Brain microvascular endothelial cell (primary cell): Measurements from ENCODE around the gene SP110.

ENCODE experiments used
- DNase-seq: peaks from one replicate; pipeline ENCODE4 v3.0.0-alpha.2; 2020
- H3K27ac ChIP-seq: fragments of 250-450 bp; sonication (Bioruptor Pico); 2 replicates; pipeline ENCODE4 v1.5.1; 2020; ENCODE audit warnings: mild to moderate bottlenecking, moderate library complexity
- H3K27me3 ChIP-seq: fragments of 250-450 bp; sonication (Bioruptor Pico); replicated peaks from 2 replicates; pipeline ENCODE4 v1.5.1; 2020; ENCODE audit warnings: mild to moderate bottlenecking
- H3K36me3 ChIP-seq: fragments of 250-450 bp; sonication (Bioruptor Pico); replicated peaks from 2 replicates; pipeline ENCODE4 v1.5.1; 2020; ENCODE audit warnings: mild to moderate bottlenecking
- H3K4me3 ChIP-seq: 2 replicates; pipeline ENCODE4 v1.5.1; 2011; ENCODE audit warnings: low read depth, mild to moderate bottlenecking, control low read depth, low read length, moderate library complexity
- in situ Hi-C: cut with HindIII; loops from 2 replicates; pipeline ENCODE4 v1.10.0; 2017; ENCODE audit warnings: low sequenced_read_pairs, low pct_ligation_motif_present
- TF ChIP-seq, protein P1 (sequence below): IDR thresholded peaks from 2 replicates; pipeline ENCODE4 v1.5.1; 2011; ENCODE audit warnings: low read depth, mild to moderate bottlenecking, moderate library complexity, low read length, control low read depth, inconsistent platforms; ENCODE audit errors: missing control alignments

Gene SP110

DNA sequence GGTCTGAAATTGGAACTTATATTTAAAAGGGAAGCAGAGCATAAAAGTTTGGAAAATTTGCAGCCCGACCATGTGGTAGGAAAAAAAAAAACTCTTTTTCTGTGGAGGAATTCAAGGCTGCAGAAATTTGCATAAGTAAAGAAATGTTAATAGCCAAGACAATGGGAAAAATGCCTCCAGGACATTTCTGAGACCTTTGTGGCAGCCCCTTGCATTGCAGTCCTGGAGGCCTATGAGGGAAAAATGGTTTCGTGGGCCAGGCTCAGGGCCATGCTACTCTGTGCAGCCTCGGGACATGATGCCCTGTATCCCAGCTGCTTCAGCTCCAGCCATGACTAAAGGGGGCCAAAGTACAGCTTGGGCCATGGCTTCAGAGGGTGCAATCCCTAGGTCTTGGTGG lies 79.1 kb downstream of the SP110 start:
- H3K27ac ChIP-seq: no peak overlapping the region
- H3K27me3 ChIP-seq: no peaks in the 10 kb centered on the region
- no peak for DNase-seq
- in situ Hi-C loops: no loop called here
- no peak overlapping the region for H3K4me3 ChIP-seq
- TF ChIP-seq, protein P1, sequence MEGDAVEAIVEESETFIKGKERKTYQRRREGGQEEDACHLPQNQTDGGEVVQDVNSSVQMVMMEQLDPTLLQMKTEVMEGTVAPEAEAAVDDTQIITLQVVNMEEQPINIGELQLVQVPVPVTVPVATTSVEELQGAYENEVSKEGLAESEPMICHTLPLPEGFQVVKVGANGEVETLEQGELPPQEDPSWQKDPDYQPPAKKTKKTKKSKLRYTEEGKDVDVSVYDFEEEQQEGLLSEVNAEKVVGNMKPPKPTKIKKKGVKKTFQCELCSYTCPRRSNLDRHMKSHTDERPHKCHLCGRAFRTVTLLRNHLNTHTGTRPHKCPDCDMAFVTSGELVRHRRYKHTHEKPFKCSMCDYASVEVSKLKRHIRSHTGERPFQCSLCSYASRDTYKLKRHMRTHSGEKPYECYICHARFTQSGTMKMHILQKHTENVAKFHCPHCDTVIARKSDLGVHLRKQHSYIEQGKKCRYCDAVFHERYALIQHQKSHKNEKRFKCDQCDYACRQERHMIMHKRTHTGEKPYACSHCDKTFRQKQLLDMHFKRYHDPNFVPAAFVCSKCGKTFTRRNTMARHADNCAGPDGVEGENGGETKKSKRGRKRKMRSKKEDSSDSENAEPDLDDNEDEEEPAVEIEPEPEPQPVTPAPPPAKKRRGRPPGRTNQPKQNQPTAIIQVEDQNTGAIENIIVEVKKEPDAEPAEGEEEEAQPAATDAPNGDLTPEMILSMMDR: no peak
- H3K36me3 ChIP-seq: no peaks in the 10 kb centered on the region

DNA sequence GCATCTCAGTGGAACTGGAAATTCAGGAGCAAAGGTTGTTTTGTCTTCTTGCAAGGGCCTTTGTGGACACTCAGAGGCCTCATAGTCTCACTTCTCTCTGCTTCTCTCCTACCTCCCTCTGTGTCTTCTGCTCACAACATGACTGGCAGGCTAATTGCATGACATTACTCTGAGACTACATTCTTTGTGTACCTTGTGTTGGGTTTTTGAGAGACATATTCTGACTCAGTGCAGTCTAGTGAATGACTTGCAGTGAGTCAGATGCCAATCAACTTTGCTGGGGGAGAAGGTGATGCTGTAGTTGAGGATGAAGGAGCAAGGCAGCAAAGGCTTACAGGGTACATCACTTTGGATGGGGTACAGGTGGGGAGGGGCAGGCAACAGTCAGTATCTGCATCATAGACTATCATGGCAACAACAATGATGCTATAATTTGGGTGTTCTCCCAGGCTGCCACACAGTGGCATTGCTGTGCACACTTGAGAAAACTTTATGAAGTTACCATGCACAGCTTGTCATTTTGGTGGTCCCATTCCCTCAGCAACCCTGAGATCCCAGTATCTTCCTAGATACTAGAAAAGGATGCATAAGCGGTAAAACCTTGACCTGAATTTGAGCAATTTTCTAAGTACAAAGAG lies 81.8 kb downstream of the SP110 start:
- in situ Hi-C loops: no loop called here
- no peaks in the 10 kb centered on the region for H3K27me3 ChIP-seq
- H3K4me3 ChIP-seq: no peak overlapping the region
- TF ChIP-seq, protein P1: no peak
- H3K27ac ChIP-seq: no peak overlapping the region
- DNase-seq: peak; percentile 18
- H3K36me3 ChIP-seq: no peaks in the 10 kb centered on the region

DNA sequence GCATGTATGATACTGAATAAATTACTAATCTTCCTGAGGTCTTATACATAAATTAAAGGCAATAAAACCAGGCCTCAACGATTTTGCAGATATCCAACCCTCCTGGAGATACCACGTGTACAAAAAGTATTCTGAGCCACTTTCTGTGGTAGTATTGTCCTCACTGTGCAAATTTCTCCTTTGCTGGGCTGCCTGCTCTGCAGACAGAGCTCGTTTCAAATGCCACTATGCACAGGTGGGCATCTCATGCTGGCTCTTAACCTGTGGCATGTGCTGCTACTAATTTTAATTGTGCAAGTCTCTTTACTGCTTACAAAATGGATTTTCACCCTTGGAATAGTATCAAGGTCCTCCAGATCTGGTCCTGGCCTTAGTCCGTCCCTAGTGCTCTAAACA lies 84.7 kb downstream of the SP110 start:
- no peak for DNase-seq
- in situ Hi-C loops: no loop called here
- TF ChIP-seq, protein P1: no peak
- Histone ChIP-seq H3K36me3 (no peaks in the 10 kb centered on the region), H3K4me3 (no peak overlapping the region), H3K27me3 (no peaks in the 10 kb centered on the region), H3K27ac (no peak overlapping the region)

DNA sequence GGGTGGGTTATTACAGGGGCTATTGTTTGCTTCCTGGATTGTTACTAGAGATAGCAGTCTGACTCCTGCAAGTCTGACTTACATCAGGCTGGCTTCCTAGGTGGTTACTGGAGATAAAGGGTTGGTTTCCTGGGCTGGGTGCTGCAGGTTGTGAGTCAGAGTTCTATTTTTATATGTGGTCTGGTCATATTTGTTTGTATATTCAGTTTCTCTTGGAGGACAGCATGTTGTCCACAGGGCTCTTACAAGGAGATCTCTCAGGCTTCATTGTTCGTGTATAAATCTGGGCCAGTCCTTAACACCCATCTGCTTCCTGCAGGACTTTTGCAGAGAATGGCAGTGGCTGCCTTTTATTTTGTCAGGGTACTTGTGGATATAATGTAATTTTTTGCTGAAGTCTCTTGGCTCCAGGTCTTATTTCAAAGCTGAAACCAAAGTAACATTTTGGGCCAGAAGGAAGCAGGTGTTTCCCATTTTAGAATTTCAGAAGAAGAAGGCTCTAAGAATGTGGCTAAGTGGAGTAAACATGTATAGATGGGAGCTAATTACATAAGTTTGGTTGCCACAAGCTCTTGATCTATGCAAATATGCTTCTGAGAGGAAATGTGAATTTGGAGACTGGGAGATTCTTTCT lies 85.2 kb downstream of the SP110 start:
- Histone ChIP-seq H3K27ac (no peak overlapping the region), H3K27me3 (no peaks in the 10 kb centered on the region), H3K4me3 (no peak overlapping the region), H3K36me3 (no peaks in the 10 kb centered on the region)
- in situ Hi-C loops: no loop called here
- peak; percentile 90 for DNase-seq
- TF ChIP-seq, protein P1: no peak

DNA sequence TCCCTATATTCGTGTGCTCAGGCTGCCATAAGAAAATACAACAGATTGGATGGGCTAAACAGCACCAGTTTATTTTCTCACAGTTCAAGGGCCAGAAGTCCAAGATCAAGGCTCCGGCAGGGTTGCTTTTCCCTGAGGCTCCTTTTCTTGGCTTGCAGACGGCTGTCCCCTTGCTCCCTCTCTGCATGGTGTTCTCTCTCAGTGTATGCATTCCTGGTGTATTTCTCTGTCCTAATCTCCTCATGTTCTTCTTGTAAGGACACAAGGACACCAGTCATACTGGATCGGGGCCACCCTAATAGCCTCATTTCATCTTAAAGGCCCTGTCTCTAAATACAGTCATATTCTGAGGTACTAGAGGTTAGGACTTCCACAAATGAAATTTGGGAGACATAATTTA lies 88.4 kb downstream of the SP110 start:
- H3K27ac ChIP-seq: no peak overlapping the region
- in situ Hi-C loops: no loop called here
- no peaks in the 10 kb centered on the region for H3K27me3 ChIP-seq

More for the DNA sequence above, 88.4 kb downstream of the SP110 start:
- Histone ChIP-seq H3K4me3 (no peak overlapping the region), H3K36me3 (no peaks in the 10 kb centered on the region)
- TF ChIP-seq, protein P1: no peak
- DNase-seq: no peak
